Astrocyte of the cerebellum (primary cell): Measurements from ENCODE around the gene HLCS.

ENCODE experiments used
- DNase-seq: peaks from one replicate; pipeline ENCODE4 v3.0.0-alpha.2; 2011; ENCODE audit warnings: low read depth
- H3K4me3 ChIP-seq: 2 replicates; pipeline ENCODE4 v1.5.1; 2011; ENCODE audit warnings: mild to moderate bottlenecking, low read depth, low read length, moderate library complexity
- CTCF ChIP-seq: IDR thresholded peaks from 2 replicates; pipeline ENCODE4 v1.5.1; 2012; ENCODE audit warnings: low read length, low read depth, moderate library complexity, mild to moderate bottlenecking; ENCODE audit errors: missing control alignments
- in situ Hi-C: cut with HindIII; loops from 2 replicates; pipeline ENCODE4 v1.10.0; 2017; ENCODE audit warnings: low sequenced_read_pairs

Gene HLCS

DNA sequence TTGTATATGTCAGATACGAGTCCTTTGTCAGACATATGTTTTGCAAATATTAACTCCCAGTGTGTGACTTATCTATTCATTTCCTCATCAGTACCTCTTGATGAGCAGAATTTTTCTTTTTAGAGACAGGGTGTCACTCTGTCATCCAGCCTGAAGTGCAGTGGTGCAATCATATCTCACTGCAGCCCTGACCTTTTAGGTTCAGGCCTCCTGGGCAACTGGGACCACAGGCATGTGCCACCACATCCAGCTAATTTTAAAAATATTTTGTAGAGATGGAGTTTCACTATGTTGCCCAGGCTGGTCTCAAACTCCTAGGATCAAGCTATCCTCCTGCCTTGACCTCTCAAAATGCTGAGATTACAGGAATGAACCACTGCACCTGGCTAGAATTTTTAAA lies 93.0 kb downstream of the HLCS start:
- in situ Hi-C loops, result no loop called here
- no peak for TF ChIP-seq CTCF
- no peak overlapping the region for H3K4me3 ChIP-seq
- no peak for DNase-seq

- no peak overlapping the region for H3K4me3 ChIP-seq
- in situ Hi-C loops, result no loop called here
- TF ChIP-seq CTCF, result no peak
- DNase-seq, result no peak
These were observed 99.1 kb downstream of the HLCS start for GRCh38 chr21:36867291-36867905.

- no peak overlapping the region for H3K4me3 ChIP-seq
- in situ Hi-C loops, result no loop called here
- no peak for TF ChIP-seq CTCF
- DNase-seq, result no peak
These were observed 100.0 kb downstream of the HLCS start for GRCh38 chr21:36866419-36866818.

GRCh38 chr21:36864974-36865373 lies 101.5 kb downstream of the HLCS start:
- H3K4me3 ChIP-seq, result no peak overlapping the region
- no peak for DNase-seq
- in situ Hi-C loops, result no loop called here
- TF ChIP-seq CTCF, result no peak

DNA sequence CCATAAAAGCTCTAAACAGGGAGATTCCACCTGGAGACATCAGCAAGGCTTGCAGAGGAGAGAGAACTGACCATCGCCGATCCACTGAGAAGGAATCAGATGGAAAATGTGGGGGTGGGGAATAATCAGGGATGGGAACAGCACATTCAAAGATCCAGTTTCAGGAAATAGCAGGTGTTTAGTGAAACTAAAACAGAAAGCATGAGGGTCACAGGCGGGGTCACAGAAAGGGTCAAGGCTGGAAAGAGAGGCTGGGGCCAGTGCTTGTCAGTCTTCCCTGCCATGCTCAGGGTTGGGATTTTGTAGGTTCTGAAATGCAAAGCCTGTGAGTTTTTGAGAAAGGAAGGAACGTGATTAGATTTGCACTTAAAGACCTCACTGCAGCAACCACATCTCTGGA lies 103.2 kb downstream of the HLCS start:
- H3K4me3 ChIP-seq, result no peak overlapping the region
- TF ChIP-seq CTCF, result no peak
- DNase-seq, result no peak
- in situ Hi-C loops, result no loop called here

DNA sequence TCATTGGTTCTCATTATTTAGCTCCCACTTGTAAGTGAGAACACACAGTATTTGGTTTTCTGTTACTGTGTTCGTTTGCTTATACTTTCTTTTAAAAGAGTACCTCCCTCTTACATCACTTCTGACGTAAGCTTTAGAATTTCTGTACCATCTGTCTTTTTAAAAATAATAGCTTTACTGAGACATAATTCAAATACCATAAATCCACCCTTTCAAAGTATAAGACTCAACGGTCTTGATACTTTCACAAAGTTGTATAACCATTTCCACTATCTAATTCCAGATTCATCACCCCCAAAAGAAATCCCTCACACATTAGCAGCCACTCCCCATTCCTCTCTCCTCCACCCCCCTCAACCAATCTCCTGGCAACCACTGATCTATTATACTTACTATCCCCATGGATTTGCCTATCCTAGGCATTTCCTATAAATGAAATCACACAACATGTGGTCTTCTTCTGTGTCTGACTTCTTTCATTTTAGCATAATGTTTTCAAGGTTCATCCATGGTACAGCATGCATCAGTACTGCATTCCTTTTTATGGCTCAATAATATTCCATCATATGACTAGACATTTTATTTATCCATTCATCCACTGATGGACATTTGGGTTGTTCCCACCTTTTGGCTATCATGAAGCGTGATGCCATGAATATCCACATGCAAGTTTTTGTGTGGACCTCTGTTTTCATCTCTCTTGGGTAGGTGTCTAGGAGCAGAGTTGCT lies 104.7 kb downstream of the HLCS start:
- TF ChIP-seq CTCF, result no peak
- DNase-seq, result no peak
- in situ Hi-C loops, result no loop called here
- no peak overlapping the region for H3K4me3 ChIP-seq
